Left renal pelvis (tissue), 4 donors: Measurements from ENCODE around the gene SPATC1L. TPM values are rescaled to one million over a fixed set of nuclear protein-coding genes. Genes with fewer than 3 reads are reported as not detected.

Experiments used
- DNase-seq, 4 donors: peaks; one replicate each; pipeline ENCODE4 v3.0.0-alpha.2; 2013; ENCODE audit warnings: low read depth in 4 of 4, low spot score in 3 of 4
- polyA plus RNA-seq, 4 donors: library from polyadenylated mRNA; unstranded; fragments of 120-200 nt; gene quantifications; one replicate each; pipeline ENCODE4 v1.2.1, GENCODE V29; 2013; ENCODE audit not compliant: insufficient read length in 4 of 4

The SPATC1L gene
- polyA plus RNA-seq, 4 donors = 5.9 to 15.6 (median 12.5) TPM

DNA sequence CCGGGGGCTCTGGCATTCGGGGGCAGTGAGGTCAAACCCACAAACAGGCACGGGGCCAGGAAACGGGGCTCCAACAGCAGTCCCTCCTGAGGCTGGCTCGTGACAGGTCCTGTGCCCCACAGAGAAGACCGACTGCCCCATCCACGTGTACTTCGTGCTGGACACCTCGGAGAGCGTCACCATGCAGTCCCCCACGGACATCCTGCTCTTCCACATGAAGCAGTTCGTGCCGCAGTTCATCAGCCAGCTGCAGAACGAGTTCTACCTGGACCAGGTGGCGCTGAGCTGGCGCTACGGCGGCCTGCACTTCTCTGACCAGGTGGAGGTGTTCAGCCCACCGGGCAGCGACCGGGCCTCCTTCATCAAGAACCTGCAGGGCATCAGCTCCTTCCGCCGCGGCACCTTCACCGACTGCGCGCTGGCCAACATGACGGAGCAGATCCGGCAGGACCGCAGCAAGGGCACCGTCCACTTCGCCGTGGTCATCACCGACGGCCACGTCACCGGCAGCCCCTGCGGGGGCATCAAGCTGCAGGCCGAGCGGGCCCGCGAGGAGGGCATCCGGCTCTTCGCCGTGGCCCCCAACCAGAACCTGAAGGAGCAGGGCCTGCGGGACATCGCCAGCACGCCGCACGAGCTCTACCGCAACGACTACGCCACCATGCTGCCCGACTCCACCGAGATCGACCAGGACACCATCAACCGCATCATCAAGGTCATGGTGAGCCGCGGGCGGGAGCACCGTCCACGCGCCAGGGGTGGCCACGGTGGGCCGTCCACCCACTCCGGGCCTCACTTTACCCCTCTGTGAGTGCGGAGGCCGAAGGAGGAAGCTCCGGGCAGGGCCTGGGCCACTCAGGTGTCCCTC lies 72.2 kb downstream of the SPATC1L start:
- no peak for DNase-seq

GRCh38 chr21:46111193-46111571 lies 73.1 kb downstream of the SPATC1L start:
- DNase-seq = no peak

Other genes with a start within 250 kb of the SPATC1L start
- gene COL6A1, start 202.7 kb downstream of the SPATC1L start, polyA plus RNA-seq = 100 to 1,000 TPM; 256 to 946 (median 296) TPM
- 1,000 to 10,000 TPM in 1 of 4 donors, 100 to 1,000 TPM in 3; 205 to 1,137 (median 238) TPM for gene COL6A2, start 86.3 kb downstream of the SPATC1L start, polyA plus RNA-seq
- gene FTCD, start 28.9 kb downstream of the SPATC1L start, polyA plus RNA-seq = 10 to 100 TPM in 3 of 4 donors, 1 to 10 TPM in 1; 2.9 to 46.9 (median 21.8) TPM
- 10 to 100 TPM; 25.9 to 54.0 (median 32.2) TPM for gene LSS, start 44.3 kb upstream of the SPATC1L start, polyA plus RNA-seq
- gene MCM3AP, start 101.2 kb upstream of the SPATC1L start, polyA plus RNA-seq = 100 to 1,000 TPM in 1 of 4 donors, 10 to 100 TPM in 3; 65.3 to 106 (median 73.4) TPM
- 10 to 100 TPM; 18.0 to 23.6 (median 21.4) TPM for gene YBEY, start 101.9 kb upstream of the SPATC1L start, polyA plus RNA-seq
- 10 to 100 TPM in 2 of 4 donors, 1 to 10 TPM in 2; 7.8 to 23.4 (median 10.0) TPM for gene C21orf58, start 139.4 kb upstream of the SPATC1L start, polyA plus RNA-seq
- gene PCNT, start 139.7 kb upstream of the SPATC1L start, polyA plus RNA-seq = 10 to 100 TPM; 25.5 to 43.2 (median 33.0) TPM